Thoracic aorta (tissue), 2 donors: ENCODE measurements around the gene LRRC56. TPM values are rescaled to one million over a fixed set of nuclear protein-coding genes. Genes with fewer than 3 reads are reported as not detected.

Experiments used
- ATAC-seq: fragments of 150-250 bp; one replicate; pipeline ENCODE4 v1.8.0; 2017; ENCODE audit warnings: low read depth; ENCODE audit not compliant: insufficient number of reproducible peaks, low FRiP score
- DNase-seq: peaks from one replicate; pipeline ENCODE4 v3.0.0-alpha.2; 2020; ENCODE audit warnings: low spot score
- H3K27ac ChIP-seq, 2 donors: fragments of 200-600 bp; sonication (generic); 1 replicate in 1 of 2; 2 replicates in 1 of 2; pipeline ENCODE4 v1.5.1; 2016; ENCODE audit warnings: mild to moderate bottlenecking in 2 of 2, moderate library complexity in 2 of 2
- H3K27me3 ChIP-seq: fragments of 200-600 bp; sonication (generic); replicated peaks from 2 replicates; pipeline ENCODE4 v1.6.0; 2016; ENCODE audit warnings: mild to moderate bottlenecking; ENCODE audit not compliant: insufficient read depth
- H3K36me3 ChIP-seq: fragments of 200-600 bp; sonication (generic); one replicate; pipeline ENCODE4 v1.5.1; 2016
- H3K4me1 ChIP-seq, 2 donors: fragments of 200-600 bp; sonication (generic); 1 replicate in 1 of 2; 2 replicates in 1 of 2; pipeline versions ENCODE4 v1.5.1 to v1.6.0; 2016; ENCODE audit warnings: low read depth in 2 of 2, mild to moderate bottlenecking in 1 of 2; ENCODE audit not compliant: control insufficient read depth in 1 of 2
- H3K4me3 ChIP-seq: fragments of 200-600 bp; sonication (generic); 2 replicates; pipeline ENCODE4 v1.5.1; 2016; ENCODE audit warnings: mild to moderate bottlenecking
- H3K9me3 ChIP-seq: fragments of 200-600 bp; sonication (generic); 2 replicates; pipeline ENCODE4 v1.5.1; 2016
- total RNA-seq, 2 donors: library from RNA; depleted of rRNA; stranded (reverse); fragments of >200 nt; gene quantifications; one replicate each; pipeline versions ENCODE4 v1.1.0 to v1.2.3, GENCODE V29; 2016
- TF ChIP-seq, protein P1 (sequence below): fragments of 200-600 bp; sonication (generic); IDR thresholded peaks from one replicate; pipeline ENCODE4 v1.5.1; 2019; ENCODE audit warnings: antibody characterized with exemption

The LRRC56 gene
- total RNA-seq, 2 donors from 2014 or later = 0.41 TPM; not detected in 1

DNA sequence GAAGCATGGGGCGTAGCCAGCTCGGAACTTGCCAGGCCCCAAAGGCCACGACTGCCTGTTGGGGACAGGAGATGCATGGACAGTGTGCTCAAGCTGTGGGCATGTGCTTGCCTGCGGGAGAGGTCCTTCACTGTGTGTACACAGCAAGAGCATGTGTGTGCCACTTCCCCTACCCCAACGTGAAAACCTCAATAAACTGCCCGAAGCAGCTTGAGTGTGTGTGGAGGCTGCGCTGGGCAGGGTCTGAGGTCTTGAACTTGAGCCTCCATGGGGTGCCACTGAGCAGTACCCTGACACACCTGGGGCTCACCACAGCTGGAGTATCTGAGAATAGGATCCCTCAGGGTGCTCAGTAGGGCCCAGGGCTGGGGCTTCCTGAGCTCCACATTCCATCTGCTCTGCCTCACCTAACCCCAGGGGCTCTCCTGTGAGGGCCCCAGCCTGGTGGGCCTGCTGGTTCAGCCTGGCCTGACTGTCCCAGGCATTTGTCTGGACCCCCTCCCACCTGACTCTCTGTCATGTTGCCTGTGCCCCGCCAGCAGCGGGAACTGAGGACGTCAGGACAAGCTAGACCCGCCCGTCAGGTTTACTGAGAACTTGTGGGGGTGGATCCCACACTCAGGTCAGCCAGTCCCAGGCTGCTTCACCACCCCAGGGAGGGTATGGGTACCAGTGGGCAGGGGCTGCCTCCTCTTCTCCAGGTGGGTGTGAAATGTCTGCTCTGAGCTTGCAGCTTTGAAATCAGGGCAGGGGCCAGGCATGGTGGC is 26.7 kb downstream of the LRRC56 start:
- Histone ChIP-seq H3K9me3 (no peaks in the 10 kb centered on the region), H3K4me1 (peaks cover 15 to 26% of the 10 kb centered on the region in 2 donors), H3K27me3 (no peaks in the 10 kb centered on the region), H3K36me3 (no peaks in the 10 kb centered on the region), H3K4me3 (no peak overlapping the region), H3K27ac (no peak overlapping the region)
- DNase-seq = no peak
- TF ChIP-seq, protein P1, sequence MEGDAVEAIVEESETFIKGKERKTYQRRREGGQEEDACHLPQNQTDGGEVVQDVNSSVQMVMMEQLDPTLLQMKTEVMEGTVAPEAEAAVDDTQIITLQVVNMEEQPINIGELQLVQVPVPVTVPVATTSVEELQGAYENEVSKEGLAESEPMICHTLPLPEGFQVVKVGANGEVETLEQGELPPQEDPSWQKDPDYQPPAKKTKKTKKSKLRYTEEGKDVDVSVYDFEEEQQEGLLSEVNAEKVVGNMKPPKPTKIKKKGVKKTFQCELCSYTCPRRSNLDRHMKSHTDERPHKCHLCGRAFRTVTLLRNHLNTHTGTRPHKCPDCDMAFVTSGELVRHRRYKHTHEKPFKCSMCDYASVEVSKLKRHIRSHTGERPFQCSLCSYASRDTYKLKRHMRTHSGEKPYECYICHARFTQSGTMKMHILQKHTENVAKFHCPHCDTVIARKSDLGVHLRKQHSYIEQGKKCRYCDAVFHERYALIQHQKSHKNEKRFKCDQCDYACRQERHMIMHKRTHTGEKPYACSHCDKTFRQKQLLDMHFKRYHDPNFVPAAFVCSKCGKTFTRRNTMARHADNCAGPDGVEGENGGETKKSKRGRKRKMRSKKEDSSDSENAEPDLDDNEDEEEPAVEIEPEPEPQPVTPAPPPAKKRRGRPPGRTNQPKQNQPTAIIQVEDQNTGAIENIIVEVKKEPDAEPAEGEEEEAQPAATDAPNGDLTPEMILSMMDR = no peak
- no peak for ATAC-seq

DNA sequence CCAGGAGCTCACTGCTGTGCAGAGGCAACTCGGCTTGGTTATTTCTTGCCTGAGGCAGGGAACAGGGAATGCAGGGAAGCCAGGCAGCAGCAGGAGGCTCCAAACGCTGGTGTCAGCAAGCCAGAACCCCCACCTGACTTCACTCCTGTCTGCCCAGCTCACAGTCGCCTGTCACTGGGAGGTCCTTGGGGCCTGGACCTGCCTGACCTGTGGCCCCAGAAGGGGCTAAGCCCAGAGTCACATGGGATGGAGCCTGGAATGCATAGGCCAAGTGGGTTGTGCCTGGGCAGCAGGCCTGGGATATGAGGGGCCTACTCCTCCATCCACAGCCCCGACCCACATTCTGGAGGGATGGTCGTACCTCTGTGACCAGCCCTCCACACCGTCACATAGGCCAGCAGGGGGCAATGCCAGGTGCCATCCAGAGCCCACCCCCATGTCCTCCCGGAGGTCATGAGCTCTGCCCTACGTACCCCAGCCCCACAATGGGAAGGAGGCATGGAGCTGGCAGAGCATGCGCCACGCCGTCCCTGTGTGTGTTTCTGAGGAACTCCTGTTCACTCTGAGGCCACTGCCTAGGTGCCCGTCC is 28.7 kb downstream of the LRRC56 start:
- Histone ChIP-seq H3K36me3 (no peaks in the 10 kb centered on the region), H3K4me1 (peaks cover 9 to 24% of the 10 kb centered on the region in 2 donors), H3K4me3 (no peak overlapping the region), H3K27me3 (no peaks in the 10 kb centered on the region), H3K27ac (no peak overlapping the region), H3K9me3 (no peaks in the 10 kb centered on the region)
- DNase-seq (no peak), ATAC-seq (no peak)
- TF ChIP-seq, protein P1 = no peak

DNA sequence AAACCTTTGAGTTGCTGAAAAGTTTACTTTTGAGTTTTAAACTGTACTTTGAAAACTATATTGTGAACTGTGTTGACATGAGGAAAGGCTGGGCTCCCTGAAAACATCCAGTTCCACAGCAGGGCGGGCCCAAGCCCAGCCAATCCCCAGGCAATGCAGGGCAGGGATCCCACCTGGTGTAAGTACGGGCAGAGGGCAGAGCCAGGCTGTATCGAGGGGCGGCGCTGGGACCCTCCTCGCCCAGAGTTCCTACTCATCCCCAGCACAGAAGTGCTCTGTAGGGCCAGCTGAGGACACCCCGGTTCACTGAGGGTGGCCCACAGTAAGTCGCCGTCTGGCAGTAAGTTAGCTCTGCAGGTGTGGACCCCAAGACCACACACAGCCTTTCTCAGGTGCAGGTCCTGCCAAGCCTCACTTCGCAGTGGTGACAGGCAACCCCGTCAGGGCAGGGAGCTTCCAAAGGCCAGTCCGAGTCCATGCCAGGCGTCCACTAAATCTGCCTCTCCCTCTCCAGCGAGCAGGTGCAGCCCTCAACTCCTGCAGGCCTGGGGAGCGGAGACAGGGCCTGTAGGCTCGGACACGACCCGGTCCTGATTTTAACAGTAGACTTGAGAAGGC is 29.8 kb downstream of the LRRC56 start:
- no peaks in the 10 kb centered on the region for H3K36me3 ChIP-seq
- H3K9me3 ChIP-seq = no peaks in the 10 kb centered on the region
- H3K27me3 ChIP-seq = no peaks in the 10 kb centered on the region
- DNase-seq (no peak), ATAC-seq (no peak)
- H3K27ac ChIP-seq = peak overlapping the region; percentile 75 to 76
- TF ChIP-seq, protein P1 = no peak
- H3K4me3 ChIP-seq = peak overlapping the region; percentile 88
- H3K4me1 ChIP-seq = peaks cover 3 to 16% of the 10 kb centered on the region in 2 donors

DNA sequence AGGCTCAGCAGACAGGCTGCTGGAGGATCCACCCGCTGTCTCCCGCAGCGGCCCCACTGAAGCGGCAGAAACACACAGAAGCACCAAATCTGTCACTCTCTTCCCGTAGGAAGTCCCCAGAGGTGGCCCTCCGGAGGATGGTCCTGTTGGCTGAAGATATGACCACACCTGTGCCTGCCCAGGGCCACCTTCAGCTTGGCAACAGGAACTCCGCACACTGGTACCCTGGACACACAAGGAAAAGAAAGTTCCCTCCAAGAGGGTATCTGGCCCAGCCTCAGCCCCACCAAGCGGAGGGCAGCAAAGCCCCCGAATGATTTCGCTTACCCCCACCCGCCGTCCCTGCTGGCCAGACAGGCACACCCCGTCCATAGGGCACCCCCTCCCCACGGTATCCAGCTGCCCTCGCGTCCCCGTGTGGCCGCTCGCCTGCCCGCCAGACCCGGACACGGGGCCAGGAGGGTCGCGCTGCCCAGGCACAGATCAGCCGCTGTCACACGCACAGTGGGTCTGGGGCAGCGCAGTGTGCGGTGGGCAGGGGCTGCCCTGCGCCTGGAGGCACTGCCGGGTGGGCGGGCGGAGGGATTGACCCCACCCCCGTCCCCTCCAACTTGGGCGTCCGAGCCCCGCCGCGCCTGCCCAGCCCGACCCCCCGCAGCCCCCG is 30.4 kb downstream of the LRRC56 start:
- H3K9me3 ChIP-seq = no peaks in the 10 kb centered on the region
- no peaks in the 10 kb centered on the region for H3K27me3 ChIP-seq
- H3K4me1 ChIP-seq = peaks cover 3 to 16% of the 10 kb centered on the region in 2 donors
- DNase-seq (no peak), ATAC-seq (no peak)
- peak overlapping the region; percentile 88 for H3K4me3 ChIP-seq
- peak overlapping the region; percentile 75 to 76 for H3K27ac ChIP-seq
- H3K36me3 ChIP-seq = no peaks in the 10 kb centered on the region
- TF ChIP-seq, protein P1 = no peak
